Spleen (tissue), 11 donors: ENCODE measurements around the gene HPCAL4. TPM values are rescaled to one million over a fixed set of nuclear protein-coding genes. Genes with fewer than 3 reads are reported as not detected.

Experiments used
- DNase-seq: peaks from one replicate; pipeline ENCODE4 v3.0.0-alpha.2; 2020
- H3K27ac ChIP-seq, 8 donors: fragments of 200-600 bp; sonication (generic) in 7 of 8; 1 replicate in 4 of 8; 2 replicates in 4 of 8; pipeline versions ENCODE4 v1.5.0 to v1.8.0; 2016 to 2021; ENCODE audit warnings: inconsistent platforms in 4 of 8, mild to moderate bottlenecking in 4 of 8, moderate library complexity in 1 of 8
- H3K27me3 ChIP-seq, 7 donors: fragments of 200-600 bp; sonication (generic) in 6 of 7; replicated peaks in 1 of 7; 1 replicate in 4 of 7; 2 replicates in 3 of 7; pipeline versions ENCODE4 v1.5.0 to v1.8.0; 2016 to 2021; ENCODE audit warnings: inconsistent platforms in 3 of 7, mild to moderate bottlenecking in 1 of 7
- H3K36me3 ChIP-seq, 6 donors: fragments of 200-600 bp; sonication (generic) in 5 of 6; 1 replicate in 4 of 6; 2 replicates in 2 of 6; pipeline versions ENCODE4 v1.5.0 to v1.8.0; 2016 to 2021; ENCODE audit warnings: inconsistent platforms in 2 of 6
- H3K4me1 ChIP-seq, 6 donors: fragments of 200-600 bp; sonication (generic) in 5 of 6; 1 replicate in 3 of 6; 2 replicates in 3 of 6; pipeline versions ENCODE4 v1.5.0 to v1.8.0; 2016 to 2021; ENCODE audit warnings: inconsistent platforms in 3 of 6
- H3K4me3 ChIP-seq, 8 donors: fragments of 200-600 bp; sonication (generic) in 7 of 8; 1 replicate in 4 of 8; 2 replicates in 4 of 8; pipeline versions ENCODE4 v1.5.0 to v1.8.0; 2016 to 2021; ENCODE audit warnings: inconsistent platforms in 4 of 8, mild to moderate bottlenecking in 4 of 8, moderate library complexity in 2 of 8
- H3K9me3 ChIP-seq, 8 donors: fragments of 200-600 bp; sonication (generic) in 7 of 8; 1 replicate in 4 of 8; 2 replicates in 4 of 8; pipeline versions ENCODE4 v1.5.0 to v1.8.0; 2016 to 2021; ENCODE audit warnings: inconsistent platforms in 4 of 8
- CTCF ChIP-seq, 11 experiments: fragments of 200-600 bp in 7 of 11; fragments of 450-650 bp in 4 of 11; sonication (generic) in 4 of 11; IDR thresholded peaks in 8 of 11; conservative IDR thresholded peaks in 3 of 11; 1 replicate in 7 of 11; 2 replicates in 4 of 11; pipeline versions ENCODE4 v1.4.0 to v1.8.0; 2016 to 2021; ENCODE audit warnings: antibody characterized with exemption in 11 of 11, inconsistent platforms in 4 of 11, mild to moderate bottlenecking in 1 of 11
- POLR2A ChIP-seq, 3 donors: fragments of 450-650 bp; IDR thresholded peaks; one replicate each; pipeline ENCODE4 v1.5.1; 2017; ENCODE audit warnings: antibody characterized with exemption in 3 of 3, mild to moderate bottlenecking in 1 of 3
- POLR2AphosphoS5 ChIP-seq, 3 donors: sonication (generic); formaldehyde crosslinking; IDR thresholded peaks; one replicate each; pipeline ENCODE4 v1.5.1; 2017; ENCODE audit warnings: antibody characterized with exemption in 3 of 3
- WGBS, 5 donors: extraction: QIAGEN DNeasy Blood & Tissue Kit in 3 of 5; methylation state at CpG; one replicate each; pipeline versions ENCODE4 v1.1.5 to v1.1.7; 2013 to 2018; 5-methylcytosine and 5-hydroxymethylcytosine counted together
- intact Hi-C: fragments of 100-400 bp; cut with DNase I; formaldehyde crosslinking; loops from one replicate; pipeline ENCODE4 v1.15.0; 2023; ENCODE audit warnings: low total_unique reads
- polyA plus RNA-seq, 3 donors: library from polyadenylated mRNA; stranded (reverse); fragments of 200-250 nt; gene quantifications; one replicate each; pipeline ENCODE4 v1.2.1, GENCODE V29; 2013
- total RNA-seq, 7 donors: library from RNA; depleted of rRNA in 3 of 7; stranded (reverse); fragments of >200 nt in 3 of 7; fragmentation: NEBNext Ultra II Directional in 4 of 7; extraction: Animal tissue kit (Norgen Biotek cat#: 25700) in 4 of 7; gene quantifications; one replicate each; pipeline versions ENCODE4 v1.1.0 to v1.2.1, GENCODE V29; 2016 to 2021
- donor health status: healthy with polysubstance abuse.
- donor health status: DM: no; HTN: no; CAD: no; lungs with moderate emphysema.
- donor health status: DM: no; HTN: no; CAD: no.
- donor health status: Bipolar disorder and iron deficiency.
- donor health status: healthy.
- donor health status: DM: no; HTN: no; CAD: no.
- donor health status: DM: yes; HTN: yes; CAD: no.

The HPCAL4 gene
- total and polyA plus RNA-seq, 10 donors, result 0.10 to 0.70 (median 0.39) TPM

- no peak for DNase-seq
- Histone ChIP-seq H3K27me3 (peaks cover 0 to 100% (median 59%) of the 10 kb centered on the region in 7 donors), H3K4me1 (peaks cover 16 to 25% (median 21%) of the 10 kb centered on the region in 6 donors), H3K4me3 (no peak overlapping the region), H3K36me3 (no peaks in the 10 kb centered on the region), H3K9me3 (no peaks in the 10 kb centered on the region), H3K27ac (no peak overlapping the region)
- intact Hi-C loops, result no loop called here
- TF ChIP-seq CTCF (IDR thresholded peaks at IDR 0.05 in 8 of 11, conservative IDR thresholded peaks at IDR 0.05 in 3 of 11), result no peak
- TF ChIP-seq POLR2A (IDR thresholded peaks at IDR 0.05), result no peak
- no peak for TF ChIP-seq POLR2AphosphoS5 (IDR thresholded peaks at IDR 0.05)
Observed at GRCh38 chr1:39689635-39690034, 1.6 kb downstream of the HPCAL4 start.

- no peak for DNase-seq
- Histone ChIP-seq H3K27me3 (peaks cover 0 to 100% (median 63%) of the 10 kb centered on the region in 7 donors), H3K4me3 (no peak overlapping the region), H3K4me1 (peaks cover 16 to 27% (median 22%) of the 10 kb centered on the region in 6 donors), H3K36me3 (no peaks in the 10 kb centered on the region), H3K27ac (no peak overlapping the region), H3K9me3 (no peaks in the 10 kb centered on the region)
- WGBS, 5 donors, result 50 to 69% (median 66%) methylated on average over 2 of the region's 2 CpGs
- intact Hi-C loops, result no loop called here
- TF ChIP-seq CTCF (IDR thresholded peaks at IDR 0.05 in 8 of 11, conservative IDR thresholded peaks at IDR 0.05 in 3 of 11) (no peak), POLR2AphosphoS5 (IDR thresholded peaks at IDR 0.05) (no peak), POLR2A (IDR thresholded peaks at IDR 0.05) (no peak)
Observed at GRCh38 chr1:39689214-39689613, 2.0 kb downstream of the HPCAL4 start.

GRCh38 chr1:39688706-39689105 is 2.5 kb downstream of the HPCAL4 start:
- Histone ChIP-seq H3K9me3 (no peaks in the 10 kb centered on the region), H3K27me3 (peaks cover 0 to 100% (median 68%) of the 10 kb centered on the region in 7 donors), H3K36me3 (no peaks in the 10 kb centered on the region), H3K27ac (no peak overlapping the region), H3K4me1 (peaks cover 16 to 32% (median 24%) of the 10 kb centered on the region in 6 donors), H3K4me3 (no peak overlapping the region)
- WGBS, 5 donors, result 65 to 79% (median 74%) methylated on average over 3 of the region's 3 CpGs
- no peak for DNase-seq
- TF ChIP-seq POLR2AphosphoS5 (IDR thresholded peaks at IDR 0.05) (no peak), POLR2A (IDR thresholded peaks at IDR 0.05) (no peak), CTCF (IDR thresholded peaks at IDR 0.05 in 8 of 11, conservative IDR thresholded peaks at IDR 0.05 in 3 of 11) (no peak)
- intact Hi-C loops, result no loop called here

GRCh38 chr1:39687243-39687642 is 4.0 kb downstream of the HPCAL4 start:
- H3K36me3 ChIP-seq, result no peaks in the 10 kb centered on the region
- H3K27me3 ChIP-seq, result peaks cover 0 to 100% (median 61%) of the 10 kb centered on the region in 7 donors
- TF ChIP-seq POLR2AphosphoS5 (IDR thresholded peaks at IDR 0.05) (no peak), POLR2A (IDR thresholded peaks at IDR 0.05) (no peak), CTCF (IDR thresholded peaks at IDR 0.05 in 8 of 11, conservative IDR thresholded peaks at IDR 0.05 in 3 of 11) (no peak)
- no peaks in the 10 kb centered on the region for H3K9me3 ChIP-seq
- intact Hi-C loops, result no loop called here
- peaks cover 15 to 28% (median 22%) of the 10 kb centered on the region in 6 donors for H3K4me1 ChIP-seq
- H3K4me3 ChIP-seq, result no peak overlapping the region
- no peak for DNase-seq
- WGBS, 5 donors, result 43 to 70% (median 53%) methylated on average over 2 of the region's 2 CpGs
- H3K27ac ChIP-seq, result no peak overlapping the region
